Mucosa of rectum (tissue), 2 donors: Measurements from ENCODE around the gene ACAP3.

Experiments used
- H3K27ac ChIP-seq, 2 donors: one replicate each; pipeline ENCODE4 v1.7.0; 2013; ENCODE audit warnings: inconsistent platforms in 2 of 2, low read depth in 2 of 2, low read length in 2 of 2
- H3K27me3 ChIP-seq, 2 donors: one replicate each; pipeline ENCODE4 v1.7.0; 2013; ENCODE audit warnings: low read length in 2 of 2; ENCODE audit not compliant: control insufficient read depth in 2 of 2, insufficient read depth in 2 of 2
- H3K36me3 ChIP-seq, 2 donors: one replicate each; pipeline ENCODE4 v1.7.0; 2013; ENCODE audit warnings: low read length in 2 of 2; ENCODE audit not compliant: control insufficient read depth in 2 of 2, insufficient read depth in 2 of 2
- H3K4me1 ChIP-seq, 2 donors: one replicate each; pipeline ENCODE4 v1.7.0; 2013; ENCODE audit warnings: low read length in 2 of 2, mild to moderate bottlenecking in 1 of 2; ENCODE audit not compliant: control insufficient read depth in 2 of 2, insufficient read depth in 2 of 2
- H3K4me3 ChIP-seq, 2 donors: one replicate each; pipeline ENCODE4 v1.7.0; 2013; ENCODE audit warnings: low read length in 2 of 2
- H3K9ac ChIP-seq, 2 donors: one replicate each; pipeline ENCODE4 v1.7.0; 2013; ENCODE audit warnings: low read length in 2 of 2, low read depth in 1 of 2, mild to moderate bottlenecking in 1 of 2
- H3K9me3 ChIP-seq, 2 donors: one replicate each; pipeline ENCODE4 v1.7.0; 2013; ENCODE audit warnings: low read length in 2 of 2; ENCODE audit not compliant: control insufficient read depth in 2 of 2
- donor health status: healthy.
- donor health status: Normal muscosa, but diverticular disease.

The ACAP3 gene

GRCh38 chr1:1274299-1274930 is 33.3 kb downstream of the ACAP3 start:
- H3K4me1 ChIP-seq, result peaks cover 21 to 29% of the 10 kb centered on the region in 2 donors

GRCh38 chr1:1273512-1274298 is 34.0 kb downstream of the ACAP3 start, which contains the start of gene UBE2J2:
Gene UBE2J2, minus strand, starts transcription at chr1:1273854. Its CDS starts 5,862 bp downstream, at chr1:1267992.
- H3K9ac ChIP-seq, result peak within 1 kb of the TSS; percentile 90 to 93
- peaks cover 0 to 4% of the 10 kb centered on the region in 2 donors for H3K36me3 ChIP-seq
- H3K27me3 ChIP-seq, result no peaks in the 10 kb centered on the region
- peaks cover 21 to 29% of the 10 kb centered on the region in 2 donors for H3K4me1 ChIP-seq
- no peaks in the 10 kb centered on the region for H3K9me3 ChIP-seq
- peak within 1 kb of the TSS; percentile 75 to 80 for H3K27ac ChIP-seq
- H3K4me3 ChIP-seq, result peak within 1 kb of the TSS; percentile 78 to 87

More at GRCh38 chr1:1274299-1274930, 33.3 kb downstream of the ACAP3 start:
- Histone ChIP-seq H3K27me3 (no peaks in the 10 kb centered on the region), H3K9me3 (no peaks in the 10 kb centered on the region), H3K4me3 (peak overlapping the region; percentile 71 to 76), H3K36me3 (peaks cover 0 to 4% of the 10 kb centered on the region in 2 donors), H3K9ac (peak overlapping the region; percentile 24 to 70), H3K27ac (peak overlapping the region; percentile 38 to 47)

GRCh38 chr1:1273209-1273511 is 34.6 kb downstream of the ACAP3 start:
- Histone ChIP-seq H3K4me3 (peak overlapping the region; percentile 78 to 87), H3K9ac (peak overlapping the region; percentile 90 to 93), H3K27me3 (no peaks in the 10 kb centered on the region), H3K4me1 (peaks cover 21 to 29% of the 10 kb centered on the region in 2 donors), H3K9me3 (no peaks in the 10 kb centered on the region), H3K27ac (peak overlapping the region; percentile 75 to 80), H3K36me3 (peaks cover 0 to 4% of the 10 kb centered on the region in 2 donors)

- peak overlapping the region; percentile 78 to 87 for H3K4me3 ChIP-seq
- H3K4me1 ChIP-seq, result peaks cover 21 to 29% of the 10 kb centered on the region in 2 donors
- H3K36me3 ChIP-seq, result peaks cover 1 to 4% of the 10 kb centered on the region in 2 donors
- peak overlapping the region; percentile 90 to 93 for H3K9ac ChIP-seq
- peak overlapping the region; percentile 75 to 80 for H3K27ac ChIP-seq
- no peaks in the 10 kb centered on the region for H3K9me3 ChIP-seq
- H3K27me3 ChIP-seq, result no peaks in the 10 kb centered on the region
Observed at GRCh38 chr1:1272341-1273208, 35.2 kb downstream of the ACAP3 start.

- H3K4me3 ChIP-seq, result no peak overlapping the region
Observed at GRCh38 chr1:1270813-1271212, 36.9 kb downstream of the ACAP3 start.

GRCh38 chr1:1268284-1268682 is 39.4 kb downstream of the ACAP3 start:
- Histone ChIP-seq H3K27me3 (no peaks in the 10 kb centered on the region), H3K9ac (no peak overlapping the region), H3K36me3 (peaks cover 22 to 24% of the 10 kb centered on the region in 2 donors), H3K4me1 (peaks cover 17 to 23% of the 10 kb centered on the region in 2 donors), H3K4me3 (no peak overlapping the region), H3K27ac (no peak overlapping the region), H3K9me3 (no peaks in the 10 kb centered on the region)

More at GRCh38 chr1:1270813-1271212, 36.9 kb downstream of the ACAP3 start:
- H3K36me3 ChIP-seq, result peaks cover 7 to 8% of the 10 kb centered on the region in 2 donors
- peaks cover 21 to 29% of the 10 kb centered on the region in 2 donors for H3K4me1 ChIP-seq
- no peak overlapping the region for H3K27ac ChIP-seq
- no peak overlapping the region for H3K9ac ChIP-seq
- no peaks in the 10 kb centered on the region for H3K9me3 ChIP-seq
- H3K27me3 ChIP-seq, result no peaks in the 10 kb centered on the region

- peaks cover 25 to 30% of the 10 kb centered on the region in 2 donors for H3K36me3 ChIP-seq
- no peak overlapping the region for H3K9ac ChIP-seq
- no peaks in the 10 kb centered on the region for H3K9me3 ChIP-seq
- H3K4me1 ChIP-seq, result peaks cover 16 to 20% of the 10 kb centered on the region in 2 donors
- no peaks in the 10 kb centered on the region for H3K27me3 ChIP-seq
- no peak overlapping the region for H3K27ac ChIP-seq
- H3K4me3 ChIP-seq, result no peak overlapping the region
Observed at GRCh38 chr1:1267488-1268283, 40.0 kb downstream of the ACAP3 start.

GRCh38 chr1:1264868-1265272 is 42.9 kb downstream of the ACAP3 start:
- peaks cover 43 to 46% of the 10 kb centered on the region in 2 donors for H3K36me3 ChIP-seq
- no peaks in the 10 kb centered on the region for H3K27me3 ChIP-seq
- no peak overlapping the region for H3K9ac ChIP-seq
- no peak overlapping the region for H3K27ac ChIP-seq
- H3K4me3 ChIP-seq, result no peak overlapping the region
- H3K4me1 ChIP-seq, result peaks cover 0 to 3% of the 10 kb centered on the region in 2 donors
- no peaks in the 10 kb centered on the region for H3K9me3 ChIP-seq

GRCh38 chr1:1264026-1264425 is 43.7 kb downstream of the ACAP3 start:
- H3K27me3 ChIP-seq, result no peaks in the 10 kb centered on the region
- H3K36me3 ChIP-seq, result peaks cover 47 to 51% of the 10 kb centered on the region in 2 donors
- no peak overlapping the region for H3K4me3 ChIP-seq
- no peak overlapping the region for H3K9ac ChIP-seq
- no peak overlapping the region for H3K27ac ChIP-seq
- peaks cover 0 to 3% of the 10 kb centered on the region in 2 donors for H3K4me1 ChIP-seq
- H3K9me3 ChIP-seq, result no peaks in the 10 kb centered on the region
